Measurements from ENCODE around the gene SPEF2.

Gene SPEF2

DNA sequence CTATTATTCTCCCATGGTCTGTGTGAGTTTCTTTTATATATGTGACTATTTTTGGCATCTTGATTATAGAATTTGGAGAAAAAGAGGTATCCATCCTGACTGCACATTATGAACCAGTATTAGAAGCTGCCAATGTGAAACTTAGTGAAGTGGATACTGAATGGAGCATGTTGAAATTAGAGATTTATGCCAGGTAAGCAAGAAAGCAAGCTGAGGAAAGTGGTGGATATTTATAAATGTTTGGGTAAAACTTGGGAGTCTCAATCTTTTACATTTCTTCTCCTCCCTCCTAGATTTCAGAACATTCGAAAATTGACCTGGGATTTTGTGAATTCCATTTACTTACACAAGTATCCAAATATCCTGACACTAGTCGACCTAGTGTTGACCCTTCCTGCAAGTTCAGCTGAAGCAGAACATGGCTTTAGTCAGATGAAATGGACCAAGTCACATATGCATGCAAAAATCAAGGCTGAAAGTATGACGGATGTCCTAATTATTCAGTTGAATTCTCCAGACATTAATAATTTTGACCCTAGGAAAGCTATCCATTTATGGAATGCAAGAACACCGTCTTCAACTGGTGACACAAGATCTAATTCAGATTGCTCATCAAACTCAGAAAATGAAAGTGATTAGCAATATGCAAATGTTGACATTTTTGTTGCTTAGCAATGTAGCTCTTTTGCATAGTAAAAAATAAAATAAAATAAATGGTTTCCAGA, 172.2 kb downstream of the SPEF2 start:
- no peak for TF ChIP-seq ZFX (IDR thresholded peaks at IDR 0.05)
- TF ChIP-seq, protein P1, sequence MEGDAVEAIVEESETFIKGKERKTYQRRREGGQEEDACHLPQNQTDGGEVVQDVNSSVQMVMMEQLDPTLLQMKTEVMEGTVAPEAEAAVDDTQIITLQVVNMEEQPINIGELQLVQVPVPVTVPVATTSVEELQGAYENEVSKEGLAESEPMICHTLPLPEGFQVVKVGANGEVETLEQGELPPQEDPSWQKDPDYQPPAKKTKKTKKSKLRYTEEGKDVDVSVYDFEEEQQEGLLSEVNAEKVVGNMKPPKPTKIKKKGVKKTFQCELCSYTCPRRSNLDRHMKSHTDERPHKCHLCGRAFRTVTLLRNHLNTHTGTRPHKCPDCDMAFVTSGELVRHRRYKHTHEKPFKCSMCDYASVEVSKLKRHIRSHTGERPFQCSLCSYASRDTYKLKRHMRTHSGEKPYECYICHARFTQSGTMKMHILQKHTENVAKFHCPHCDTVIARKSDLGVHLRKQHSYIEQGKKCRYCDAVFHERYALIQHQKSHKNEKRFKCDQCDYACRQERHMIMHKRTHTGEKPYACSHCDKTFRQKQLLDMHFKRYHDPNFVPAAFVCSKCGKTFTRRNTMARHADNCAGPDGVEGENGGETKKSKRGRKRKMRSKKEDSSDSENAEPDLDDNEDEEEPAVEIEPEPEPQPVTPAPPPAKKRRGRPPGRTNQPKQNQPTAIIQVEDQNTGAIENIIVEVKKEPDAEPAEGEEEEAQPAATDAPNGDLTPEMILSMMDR (conservative IDR thresholded peaks at IDR 0.05), result no peak

DNA sequence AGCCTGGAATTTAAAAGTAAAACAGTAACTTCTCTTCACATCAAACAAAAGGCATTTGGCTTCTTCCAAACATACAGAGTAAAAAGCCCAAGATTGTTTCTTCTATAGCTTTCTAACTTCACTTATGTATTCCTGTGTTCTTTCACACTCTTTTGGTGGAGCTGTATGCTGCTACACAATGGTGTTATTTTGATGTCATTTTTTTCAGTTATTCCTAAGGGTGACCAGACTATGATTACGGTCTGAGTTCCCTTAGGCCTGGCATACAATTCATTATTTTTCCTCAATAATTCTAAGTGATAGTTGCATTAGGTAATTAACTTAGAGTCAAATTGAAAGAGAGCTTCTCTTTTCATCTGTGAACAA, 172.8 kb downstream of the SPEF2 start:
- TF ChIP-seq ZFX (IDR thresholded peaks at IDR 0.05), result no peak
- TF ChIP-seq, protein P1 (conservative IDR thresholded peaks at IDR 0.05), result no peak

More for the DNA sequence above, 172.2 kb downstream of the SPEF2 start:
- H3K27ac ChIP-seq, result no peak overlapping the region

DNA sequence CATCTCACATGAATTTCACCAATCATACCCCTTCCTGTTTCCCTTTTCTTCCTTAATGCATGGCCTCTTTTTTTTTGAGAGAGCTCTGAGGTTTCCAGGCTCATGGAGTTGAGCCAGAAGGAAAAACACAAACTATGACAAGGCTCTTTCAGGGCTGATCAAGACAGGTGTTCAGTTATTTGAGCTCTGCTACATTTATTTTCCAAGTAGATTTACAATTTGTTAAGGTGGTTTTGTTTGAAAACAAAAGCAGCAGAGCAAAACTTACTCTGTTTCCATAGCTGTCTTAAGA, 176.6 kb downstream of the SPEF2 start:
- no peak for TF ChIP-seq ZFX (IDR thresholded peaks at IDR 0.05)
- TF ChIP-seq, protein P1 (conservative IDR thresholded peaks at IDR 0.05), result no peak
- H3K27ac ChIP-seq, result no peak overlapping the region

More for the DNA sequence above, 172.8 kb downstream of the SPEF2 start:
- no peak overlapping the region for H3K27ac ChIP-seq

DNA sequence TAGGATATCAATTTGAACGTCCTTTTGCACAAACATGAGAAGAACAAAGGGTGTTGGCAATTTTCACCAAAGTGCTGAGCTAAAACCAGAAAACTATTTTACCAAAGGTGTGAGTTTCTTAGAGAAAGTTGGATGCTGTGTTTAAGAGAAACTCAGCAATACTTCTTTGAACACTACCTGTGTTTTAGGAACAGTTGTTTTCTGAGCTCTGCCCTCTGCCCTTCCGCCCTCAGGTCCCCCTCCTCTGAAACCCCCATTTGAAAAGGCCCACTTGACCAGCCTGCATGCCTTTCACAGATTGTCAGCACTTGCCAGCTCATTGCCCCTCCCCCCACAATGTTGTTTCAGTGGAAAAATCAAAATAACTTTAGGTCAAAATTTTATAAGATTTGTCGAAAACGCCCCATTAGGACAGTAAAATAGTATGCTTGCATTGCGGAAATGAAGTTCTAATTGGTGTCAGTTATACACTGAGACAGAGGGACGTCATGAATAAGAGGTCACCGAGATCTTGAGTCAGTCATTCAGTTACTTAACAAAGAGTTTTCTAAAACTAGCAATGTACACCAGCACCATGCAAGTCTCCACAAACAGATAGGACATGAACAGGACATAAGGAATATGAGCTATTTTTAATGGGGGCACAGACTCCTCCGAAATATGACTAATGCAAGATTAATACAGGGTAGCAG, 177.2 kb downstream of the SPEF2 start:
- TF ChIP-seq, protein P1 (conservative IDR thresholded peaks at IDR 0.05), result no peak
- no peak for TF ChIP-seq ZFX (IDR thresholded peaks at IDR 0.05)
- no peak overlapping the region for H3K27ac ChIP-seq

DNA sequence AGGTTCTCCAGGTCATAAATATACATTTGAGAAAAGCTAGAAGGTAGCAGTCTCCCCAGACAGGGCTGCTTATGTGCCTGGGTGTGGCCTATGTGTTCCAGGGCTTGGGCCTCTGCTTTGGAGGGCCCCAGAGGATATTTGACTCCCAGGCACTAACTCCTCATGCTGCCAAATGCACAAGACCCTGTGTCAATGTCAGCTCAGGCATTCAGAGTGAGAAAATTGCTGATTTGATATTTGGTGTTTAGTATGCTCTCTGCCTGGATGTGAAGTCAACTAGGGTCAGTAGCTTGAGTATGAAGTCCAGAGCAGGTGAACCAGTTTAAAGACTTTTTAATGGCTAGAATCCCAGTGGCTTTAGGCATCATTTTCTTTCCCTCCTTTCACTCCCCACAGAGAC, 181.5 kb downstream of the SPEF2 start:
- no peak overlapping the region for H3K27ac ChIP-seq
- TF ChIP-seq, protein P1 (conservative IDR thresholded peaks at IDR 0.05), result no peak
- no peak for TF ChIP-seq ZFX (IDR thresholded peaks at IDR 0.05)

DNA sequence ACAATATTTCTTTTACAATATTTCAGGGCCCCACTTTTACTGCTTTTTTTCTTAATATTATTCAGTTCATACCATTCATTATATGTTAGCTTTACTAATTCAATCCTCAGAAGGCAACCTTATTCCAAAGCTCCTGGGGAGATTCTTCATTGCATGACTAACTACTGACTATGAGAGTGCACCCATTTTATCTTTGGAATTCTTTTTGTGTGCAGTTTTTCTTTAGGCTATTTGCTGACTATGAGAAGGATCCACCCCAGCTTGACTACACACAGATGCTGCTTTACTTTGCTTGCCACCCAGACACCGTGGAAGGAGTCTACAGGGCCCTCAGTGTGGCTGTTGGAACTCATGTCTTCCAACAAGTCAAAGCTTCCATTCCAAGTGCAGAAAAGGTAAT, 182.1 kb downstream of the SPEF2 start:
- H3K27ac ChIP-seq, result no peak overlapping the region
- TF ChIP-seq ZFX (IDR thresholded peaks at IDR 0.05), result no peak
- TF ChIP-seq, protein P1 (conservative IDR thresholded peaks at IDR 0.05), result no peak

DNA sequence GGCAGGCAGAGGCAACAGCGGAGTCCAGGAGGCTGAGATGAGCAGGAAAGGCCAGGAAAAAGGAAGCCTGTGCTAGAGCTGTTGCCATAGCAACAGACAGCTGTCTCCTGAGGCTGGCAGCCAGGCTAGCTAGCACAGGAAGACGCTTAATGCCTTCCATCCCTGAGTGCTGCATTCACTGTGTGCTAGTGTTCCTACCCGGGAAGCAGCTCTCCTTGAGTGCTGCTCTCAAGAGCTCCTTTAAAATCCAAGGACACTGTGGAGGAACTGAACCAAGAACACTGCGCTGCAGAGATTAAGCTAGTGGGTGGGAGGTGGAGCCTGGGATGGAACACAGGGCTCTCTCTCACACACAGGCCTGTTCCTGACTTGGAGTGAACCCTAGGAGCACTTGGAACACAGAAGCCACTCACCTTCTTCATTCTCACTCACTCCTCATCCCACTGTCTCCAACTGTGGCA, 185.6 kb downstream of the SPEF2 start:
- TF ChIP-seq, protein P1 (conservative IDR thresholded peaks at IDR 0.05), result no peak
- no peak for TF ChIP-seq ZFX (IDR thresholded peaks at IDR 0.05)
- no peak overlapping the region for H3K27ac ChIP-seq

Measured in C4-2B (cell line).